HepG2 (cell line): Measurements from ENCODE around the gene CCDC88A. TPM values are rescaled to one million over a fixed set of nuclear protein-coding genes. Genes with fewer than 3 reads are reported as not detected.

Experiments used
- ATAC-seq: fragments of 200-7000 bp; cut with Tn5 transposase; 3 replicates; pipeline ENCODE4 v1.9.1; 2020; ENCODE audit warnings: mild to moderate bottlenecking, moderate library complexity
- BruUV-seq: library from RNA; stranded (reverse); fragments of 400-500 nt; replicated peaks from 2 replicates; lab custom pipeline; 2021; lab: Mats Ljungman, UMichigan
- CTCF ChIA-PET: fragments of 300-600 bp; formaldehyde crosslinking; extraction: SDS; loops from one replicate; lab custom pipeline; 2021; ENCODE audit warnings: low total read pairs, inconsistent platforms, low intra/inter-chr PET ratio; lab: Yijun Ruan, JAX
- POLR2A ChIA-PET: fragments of 350-600 bp; sonication (Branson Sonifier 250); formaldehyde crosslinking; loops from one replicate; lab custom pipeline; 2020; ENCODE audit warnings: antibody characterized with exemption, inconsistent platforms; lab: Yijun Ruan, JAX
- DNase-seq: peaks from one replicate; pipeline ENCODE4 v3.0.0-alpha.2; 2015; ENCODE audit warnings: low spot score
- FAIRE-seq: peaks from 3 replicates; lab custom pipeline; 2011; peaks lifted over from hg19 to GRCh38; lab: Jason Lieb, UNC
- H2AFZ ChIP-seq: one replicate; pipeline ENCODE4 v1.6.1; 2011; ENCODE audit warnings: low read length, inconsistent platforms
- H3K27ac ChIP-seq: fragments of 300-600 bp; 3 replicates; pipeline ENCODE4 v1.8.0; 2011; ENCODE audit warnings: mixed run types, mild to moderate bottlenecking, mixed read lengths, low read length, inconsistent platforms; ENCODE audit not compliant: insufficient read depth; ENCODE audit errors: extremely low read length
- H3K27me3 ChIP-seq, 2 experiments: fragments of 200-600 bp in 1 of 2; 2 replicates in 1 of 2; 3 replicates in 1 of 2; pipeline versions ENCODE4 v1.6.0 to v1.8.0; 2011; ENCODE audit warnings: low read length in 2 of 2, mild to moderate bottlenecking in 2 of 2, moderate library complexity in 2 of 2, inconsistent platforms in 1 of 2; ENCODE audit not compliant: insufficient read depth in 2 of 2, control insufficient read depth in 1 of 2
- H3K36me3 ChIP-seq, 2 experiments: fragments of 200-600 bp in 1 of 2; replicated peaks in 1 of 2; 2 replicates in 1 of 2; 3 replicates in 1 of 2; pipeline versions ENCODE4 v1.5.1 to v1.8.0; 2011; ENCODE audit warnings: low read length in 2 of 2, inconsistent platforms in 1 of 2; ENCODE audit not compliant: insufficient read depth in 2 of 2, control insufficient read depth in 1 of 2
- H3K4me1 ChIP-seq: 2 replicates; pipeline ENCODE4 v1.5.1; 2012; ENCODE audit warnings: low read length, inconsistent platforms; ENCODE audit not compliant: insufficient read depth
- H3K4me2 ChIP-seq: 2 replicates; pipeline ENCODE4 v1.6.0; 2011; ENCODE audit warnings: low read depth, low read length, inconsistent platforms
- H3K4me3 ChIP-seq, 3 experiments: fragments of 200-600 bp in 1 of 3; sonication (generic), shearing (Covaris generic) in 1 of 3; replicated peaks in 1 of 3; 2 replicates each; pipeline ENCODE4 v1.5.1; 2011 to 2016; ENCODE audit warnings: low read length in 3 of 3, inconsistent platforms in 2 of 3, low read depth in 2 of 3, mild to moderate bottlenecking in 2 of 3, control low read depth in 1 of 3, mixed read lengths in 1 of 3; ENCODE audit not compliant: insufficient read depth in 1 of 3
- H3K79me2 ChIP-seq: one replicate; pipeline ENCODE4 v1.6.1; 2011; ENCODE audit warnings: low read length, inconsistent platforms; ENCODE audit not compliant: insufficient read depth
- H3K9ac ChIP-seq: 2 replicates; pipeline ENCODE4 v1.6.0; 2011; ENCODE audit warnings: mild to moderate bottlenecking, low read depth, low read length, inconsistent platforms; ENCODE audit not compliant: insufficient read depth
- H3K9me3 ChIP-seq: 2 replicates; pipeline ENCODE4 v1.5.1; 2012; ENCODE audit warnings: mild to moderate bottlenecking, low read length
- H4K20me1 ChIP-seq: 2 replicates; pipeline ENCODE4 v1.6.0; 2011; ENCODE audit warnings: inconsistent platforms, mild to moderate bottlenecking, low read length, moderate library complexity; ENCODE audit not compliant: insufficient read depth
- FOSL1 ChIP-seq: sonication (generic); formaldehyde crosslinking; IDR thresholded peaks from 2 replicates; pipeline ENCODE4 v1.9.0; 2021; ENCODE audit warnings: missing genetic modification reagents, borderline replicate concordance
- MTA1 ChIP-seq: sonication (generic); formaldehyde crosslinking; IDR thresholded peaks from 2 replicates; pipeline ENCODE4 v1.4.0; 2020; ENCODE audit warnings: missing genetic modification reagents, mild to moderate bottlenecking, borderline replicate concordance
- NFYB ChIP-seq: sonication (generic); formaldehyde crosslinking; IDR thresholded peaks from 2 replicates; pipeline ENCODE4 v1.4.0; 2020; ENCODE audit warnings: missing genetic modification reagents
- REXO4 ChIP-seq: sonication (generic); formaldehyde crosslinking; IDR thresholded peaks from 2 replicates; pipeline ENCODE4 v1.8.0; 2022; ENCODE audit warnings: missing genetic modification reagents, mild to moderate bottlenecking, borderline replicate concordance
- ZNF180 ChIP-seq: sonication (generic); formaldehyde crosslinking; IDR thresholded peaks from 2 replicates; pipeline ENCODE4 v1.4.0; 2020; ENCODE audit warnings: low read depth, missing genetic modification reagents, borderline replicate concordance
- WGBS: methylation state at CpG from one replicate; pipeline ENCODE4 v1.1.6; 2017; ENCODE audit warnings: low lambda C conversion rate; 5-methylcytosine and 5-hydroxymethylcytosine counted together
- in situ Hi-C: cut with HindIII; loops from 2 replicates; pipeline ENCODE4 v1.10.0; 2017; ENCODE audit warnings: low pct_unique_long_range_greater_than_20kb; ENCODE audit not compliant: extremely low pct_ligation_motif_present
- intact Hi-C: fragments of 100-400 bp; cut with micrococcal nuclease; formaldehyde crosslinking; loops from one replicate; pipeline ENCODE4 v1.10.0; 2022; ENCODE audit not compliant: unreplicated experiment
- polyA plus RNA-seq, 8 experiments: library from polyadenylated mRNA; depleted of rRNA in 3 of 8; stranded (reverse) in 7 of 8; unstranded in 1 of 8; fragments of >200 nt; fragmentation: Illumina TruSeq in 4 of 8; extraction: Trizol in 4 of 8; gene quantifications; 2 replicates each; pipeline versions ENCODE4 v1.2.1 to v1.2.3, GENCODE V29; 2011 to 2016; ENCODE audit warnings: low read depth in 4 of 8, missing spikeins in 1 of 8, mixed read lengths in 1 of 8; ENCODE audit not compliant: insufficient read depth in 1 of 8
- total RNA-seq, 5 experiments: library from RNA; depleted of rRNA; stranded (reverse); fragments of >200 nt; fragmentation: Illumina TruSeq; extraction: Trizol; gene quantifications; 2 replicates each; pipeline ENCODE4 v1.2.3, GENCODE V29; 2016; ENCODE audit warnings: low read depth in 1 of 5
- TF ChIP-seq, protein P1 (sequence below): sonication (generic); formaldehyde crosslinking; IDR thresholded peaks from 2 replicates; pipeline ENCODE4 v1.4.0; 2020; ENCODE audit warnings: missing genetic modification reagents
- TF ChIP-seq, protein P2 (sequence below): IDR thresholded peaks from 2 replicates; pipeline ENCODE4 v1.6.1; 2016; ENCODE audit warnings: low read depth, borderline replicate concordance

Gene CCDC88A
- total and polyA plus RNA-seq, 2 of the 13 experiments (the other 11 are each of a cell fraction or from before 2014, with no cell fraction given) = 43.2 to 84.1 TPM

DNA sequence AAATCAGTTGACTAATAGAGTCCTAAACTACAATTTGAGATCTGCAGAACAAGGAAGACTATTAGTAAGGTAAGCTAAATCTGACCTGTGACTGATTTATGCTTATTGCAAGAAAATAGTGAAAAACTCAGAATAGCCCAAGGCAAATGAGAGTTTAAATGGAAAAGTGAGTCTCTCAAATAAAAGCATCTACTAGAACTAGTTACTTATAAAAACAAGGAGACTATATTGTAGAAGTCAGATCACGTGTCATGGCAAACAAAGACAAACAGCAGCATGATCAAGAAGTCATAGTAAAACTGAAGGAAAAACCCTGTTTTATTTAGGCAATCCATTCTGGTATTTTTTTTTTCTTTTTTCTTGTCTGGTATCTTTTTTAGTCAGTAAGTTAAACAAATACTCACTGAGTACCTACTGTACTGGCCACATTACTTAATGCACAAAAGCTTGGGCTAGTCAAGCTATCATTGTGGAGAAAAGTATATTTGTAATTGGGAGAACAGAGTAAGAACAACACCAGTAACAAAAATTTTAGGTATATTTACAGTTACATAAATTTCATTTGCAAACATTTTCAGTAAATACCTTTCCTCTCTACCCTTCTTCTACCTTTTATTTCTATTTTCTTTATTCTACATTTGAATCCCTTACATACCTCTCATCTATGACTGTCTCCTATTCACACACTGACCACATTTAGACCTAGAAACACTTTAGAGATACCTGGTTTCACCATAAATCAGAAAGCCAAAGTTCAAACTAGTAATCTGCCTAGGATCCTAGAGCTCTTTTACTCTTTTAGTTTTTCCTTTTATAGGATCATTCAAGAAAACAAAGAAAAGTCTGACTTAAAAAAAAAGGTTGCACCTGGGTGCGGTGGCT lies 23.7 kb downstream of the CCDC88A start:
- Histone ChIP-seq H2AFZ (no peak overlapping the region), H3K9ac (no peak overlapping the region), H4K20me1 (no peaks in the 10 kb centered on the region; the same call in 1 of the 2 replicates), H3K4me1 (peaks cover 11% of the 10 kb centered on the region), H3K79me2 (peaks cover 12% of the 10 kb centered on the region), H3K27ac (no peak overlapping the region), H3K9me3 (no peaks in the 10 kb centered on the region), H3K4me2 (no peak overlapping the region), H3K4me3 (no peak overlapping the region), H3K36me3 (0 out of 5 replicates have a peak, but pooled peaks cover 0 to 3% of the 10 kb centered on the region in 2 experiments), H3K27me3 (no peaks in the 10 kb centered on the region)
- in situ Hi-C loops = no loop called here
- POLR2A ChIA-PET = no interaction called here
- FAIRE-seq = no peak
- WGBS = 98% methylated on average over 2 of the region's 2 CpGs
- ATAC-seq = no peak
- TF ChIP-seq, protein P1, sequence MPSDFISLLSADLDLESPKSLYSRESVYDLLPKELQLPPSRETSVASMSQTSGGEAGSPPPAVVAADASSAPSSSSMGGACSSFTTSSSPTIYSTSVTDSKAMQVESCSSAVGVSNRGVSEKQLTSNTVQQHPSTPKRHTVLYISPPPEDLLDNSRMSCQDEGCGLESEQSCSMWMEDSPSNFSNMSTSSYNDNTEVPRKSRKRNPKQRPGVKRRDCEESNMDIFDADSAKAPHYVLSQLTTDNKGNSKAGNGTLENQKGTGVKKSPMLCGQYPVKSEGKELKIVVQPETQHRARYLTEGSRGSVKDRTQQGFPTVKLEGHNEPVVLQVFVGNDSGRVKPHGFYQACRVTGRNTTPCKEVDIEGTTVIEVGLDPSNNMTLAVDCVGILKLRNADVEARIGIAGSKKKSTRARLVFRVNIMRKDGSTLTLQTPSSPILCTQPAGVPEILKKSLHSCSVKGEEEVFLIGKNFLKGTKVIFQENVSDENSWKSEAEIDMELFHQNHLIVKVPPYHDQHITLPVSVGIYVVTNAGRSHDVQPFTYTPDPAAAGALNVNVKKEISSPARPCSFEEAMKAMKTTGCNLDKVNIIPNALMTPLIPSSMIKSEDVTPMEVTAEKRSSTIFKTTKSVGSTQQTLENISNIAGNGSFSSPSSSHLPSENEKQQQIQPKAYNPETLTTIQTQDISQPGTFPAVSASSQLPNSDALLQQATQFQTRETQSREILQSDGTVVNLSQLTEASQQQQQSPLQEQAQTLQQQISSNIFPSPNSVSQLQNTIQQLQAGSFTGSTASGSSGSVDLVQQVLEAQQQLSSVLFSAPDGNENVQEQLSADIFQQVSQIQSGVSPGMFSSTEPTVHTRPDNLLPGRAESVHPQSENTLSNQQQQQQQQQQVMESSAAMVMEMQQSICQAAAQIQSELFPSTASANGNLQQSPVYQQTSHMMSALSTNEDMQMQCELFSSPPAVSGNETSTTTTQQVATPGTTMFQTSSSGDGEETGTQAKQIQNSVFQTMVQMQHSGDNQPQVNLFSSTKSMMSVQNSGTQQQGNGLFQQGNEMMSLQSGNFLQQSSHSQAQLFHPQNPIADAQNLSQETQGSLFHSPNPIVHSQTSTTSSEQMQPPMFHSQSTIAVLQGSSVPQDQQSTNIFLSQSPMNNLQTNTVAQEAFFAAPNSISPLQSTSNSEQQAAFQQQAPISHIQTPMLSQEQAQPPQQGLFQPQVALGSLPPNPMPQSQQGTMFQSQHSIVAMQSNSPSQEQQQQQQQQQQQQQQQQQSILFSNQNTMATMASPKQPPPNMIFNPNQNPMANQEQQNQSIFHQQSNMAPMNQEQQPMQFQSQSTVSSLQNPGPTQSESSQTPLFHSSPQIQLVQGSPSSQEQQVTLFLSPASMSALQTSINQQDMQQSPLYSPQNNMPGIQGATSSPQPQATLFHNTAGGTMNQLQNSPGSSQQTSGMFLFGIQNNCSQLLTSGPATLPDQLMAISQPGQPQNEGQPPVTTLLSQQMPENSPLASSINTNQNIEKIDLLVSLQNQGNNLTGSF (CRISPR knock-in tag) = no peak
- TF ChIP-seq, protein P2, sequence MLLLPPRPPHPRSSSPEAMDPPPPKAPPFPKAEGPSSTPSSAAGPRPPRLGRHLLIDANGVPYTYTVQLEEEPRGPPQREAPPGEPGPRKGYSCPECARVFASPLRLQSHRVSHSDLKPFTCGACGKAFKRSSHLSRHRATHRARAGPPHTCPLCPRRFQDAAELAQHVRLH = no peak
- no peak for TF ChIP-seq ZNF180 (CRISPR knock-in tag)
- no peak for TF ChIP-seq FOSL1 (CRISPR knock-in tag)
- no peak for TF ChIP-seq MTA1 (CRISPR knock-in tag)
- TF ChIP-seq REXO4 (CRISPR knock-in tag) = no peak
- TF ChIP-seq NFYB = no peak
- intact Hi-C loops = no loop called here
- no TSS peak for BruUV-seq
- CTCF ChIA-PET = no interaction called here
- DNase-seq = no peak
